Measurements from ENCODE around the gene PODN.

Gene PODN

GRCh38 chr1:53089478-53090226, 27.6 kb downstream of the PODN start:
- Histone ChIP-seq H3K27ac (no peak overlapping the region), H3K36me3 (replicated peaks) (no peaks in the 10 kb centered on the region), H3K27me3 (replicated peaks) (no peaks in the 10 kb centered on the region), H3K4me3 (ENCODE audit: low read depth, low read length) (no peak overlapping the region)
- in situ Hi-C loops (cut with HindIII; ENCODE audit: low pct_ligation_motif_present, low sequenced_read_pairs), result no loop called here
- TF ChIP-seq, protein P1, sequence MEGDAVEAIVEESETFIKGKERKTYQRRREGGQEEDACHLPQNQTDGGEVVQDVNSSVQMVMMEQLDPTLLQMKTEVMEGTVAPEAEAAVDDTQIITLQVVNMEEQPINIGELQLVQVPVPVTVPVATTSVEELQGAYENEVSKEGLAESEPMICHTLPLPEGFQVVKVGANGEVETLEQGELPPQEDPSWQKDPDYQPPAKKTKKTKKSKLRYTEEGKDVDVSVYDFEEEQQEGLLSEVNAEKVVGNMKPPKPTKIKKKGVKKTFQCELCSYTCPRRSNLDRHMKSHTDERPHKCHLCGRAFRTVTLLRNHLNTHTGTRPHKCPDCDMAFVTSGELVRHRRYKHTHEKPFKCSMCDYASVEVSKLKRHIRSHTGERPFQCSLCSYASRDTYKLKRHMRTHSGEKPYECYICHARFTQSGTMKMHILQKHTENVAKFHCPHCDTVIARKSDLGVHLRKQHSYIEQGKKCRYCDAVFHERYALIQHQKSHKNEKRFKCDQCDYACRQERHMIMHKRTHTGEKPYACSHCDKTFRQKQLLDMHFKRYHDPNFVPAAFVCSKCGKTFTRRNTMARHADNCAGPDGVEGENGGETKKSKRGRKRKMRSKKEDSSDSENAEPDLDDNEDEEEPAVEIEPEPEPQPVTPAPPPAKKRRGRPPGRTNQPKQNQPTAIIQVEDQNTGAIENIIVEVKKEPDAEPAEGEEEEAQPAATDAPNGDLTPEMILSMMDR (IDR thresholded peaks at IDR 0.05; ENCODE audit: low read depth, low read length, missing control alignments), result no peak
- no peak for DNase-seq

DNA sequence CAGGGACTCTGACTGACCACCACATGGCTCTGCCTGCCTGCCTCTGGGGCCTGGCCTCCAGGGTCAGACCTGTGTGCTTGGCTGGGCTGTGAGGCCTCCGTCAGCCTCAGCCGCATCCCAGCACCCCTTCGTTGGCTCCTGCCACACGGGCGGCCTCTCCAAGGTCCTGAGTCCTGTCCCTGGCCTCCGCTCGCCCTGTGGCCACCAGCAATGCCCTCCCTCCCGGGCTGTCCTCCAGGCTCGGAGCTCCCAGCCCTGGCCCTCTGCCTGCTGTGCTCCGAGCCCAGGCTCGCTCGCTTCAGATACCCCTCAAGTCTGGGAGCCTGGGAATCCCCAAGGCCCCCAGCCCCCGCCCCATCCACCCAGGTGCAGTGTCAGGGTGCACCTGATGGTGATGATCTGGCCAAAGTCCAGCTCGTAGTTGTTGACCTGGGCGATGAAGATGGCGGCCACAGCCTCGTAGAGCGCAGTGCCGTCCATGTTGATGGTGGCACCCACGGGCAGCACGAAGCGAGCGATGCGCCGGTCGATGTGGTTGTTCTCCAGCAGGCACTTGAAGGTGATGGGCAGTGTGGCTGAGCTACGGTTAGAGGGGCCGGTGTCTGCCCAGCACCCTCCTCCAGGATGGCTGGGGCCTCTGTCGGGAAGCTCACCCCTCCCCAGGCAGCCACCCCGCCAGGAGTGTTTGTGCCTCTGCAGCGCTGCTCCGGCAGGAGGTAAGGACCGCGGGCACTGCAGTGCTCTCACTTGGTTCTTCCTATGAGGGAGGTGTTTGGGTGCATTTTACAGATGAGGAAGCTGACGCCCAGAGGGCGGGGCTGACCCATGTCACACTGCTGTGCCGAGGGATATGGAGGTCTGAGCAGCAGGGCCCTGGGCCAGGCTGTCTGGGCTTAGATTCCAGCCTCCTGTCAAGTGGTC, 28.5 kb downstream of the PODN start:
- TF ChIP-seq, protein P1 (IDR thresholded peaks at IDR 0.05; ENCODE audit: low read depth, low read length, missing control alignments), result no peak
- in situ Hi-C loops (cut with HindIII; ENCODE audit: low pct_ligation_motif_present, low sequenced_read_pairs), result no loop called here
- H3K27ac ChIP-seq, result no peak overlapping the region
- no peak overlapping the region for H3K4me3 ChIP-seq (ENCODE audit: low read depth, low read length)
- H3K27me3 ChIP-seq (replicated peaks), result no peaks in the 10 kb centered on the region
- no peaks in the 10 kb centered on the region for H3K36me3 ChIP-seq (replicated peaks)
- DNase-seq, result no peak

- TF ChIP-seq, protein P1 (IDR thresholded peaks at IDR 0.05; ENCODE audit: low read depth, low read length, missing control alignments), result no peak
- no peaks in the 10 kb centered on the region for H3K36me3 ChIP-seq (replicated peaks)
- no peak for DNase-seq
- no peak overlapping the region for H3K4me3 ChIP-seq (ENCODE audit: low read depth, low read length)
- no peak overlapping the region for H3K27ac ChIP-seq
- no peaks in the 10 kb centered on the region for H3K27me3 ChIP-seq (replicated peaks)
- in situ Hi-C loops (cut with HindIII; ENCODE audit: low pct_ligation_motif_present, low sequenced_read_pairs), result no loop called here
Measured at GRCh38 chr1:53091841-53092645, 30.0 kb downstream of the PODN start.

- no peaks in the 10 kb centered on the region for H3K27me3 ChIP-seq (replicated peaks)
- in situ Hi-C loops (cut with HindIII; ENCODE audit: low pct_ligation_motif_present, low sequenced_read_pairs), result no loop called here
- TF ChIP-seq, protein P1 (IDR thresholded peaks at IDR 0.05; ENCODE audit: low read depth, low read length, missing control alignments), result no peak
Measured at GRCh38 chr1:53092659-53093450, 30.8 kb downstream of the PODN start.

DNA sequence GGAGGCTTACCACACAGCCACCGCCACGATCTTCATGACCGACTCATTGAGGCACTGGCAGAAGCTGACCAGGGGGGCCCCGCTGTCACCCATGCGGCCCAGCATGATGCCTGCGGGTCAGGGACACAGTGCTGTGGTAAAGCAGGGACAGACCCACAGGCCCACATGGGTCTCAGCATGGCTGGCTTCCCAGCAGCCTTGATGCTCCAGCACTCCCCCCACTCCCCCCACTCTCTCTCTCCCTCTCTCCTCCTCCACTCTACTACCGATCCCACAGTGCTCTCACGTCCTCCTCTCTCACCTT, 31.4 kb downstream of the PODN start:
- Histone ChIP-seq H3K27me3 (replicated peaks) (no peaks in the 10 kb centered on the region), H3K27ac (no peak overlapping the region), H3K36me3 (replicated peaks) (no peaks in the 10 kb centered on the region), H3K4me3 (ENCODE audit: low read depth, low read length) (no peak overlapping the region)
- TF ChIP-seq, protein P1 (IDR thresholded peaks at IDR 0.05; ENCODE audit: low read depth, low read length, missing control alignments), result no peak
- no peak for DNase-seq
- in situ Hi-C loops (cut with HindIII; ENCODE audit: low pct_ligation_motif_present, low sequenced_read_pairs), result no loop called here

More at GRCh38 chr1:53092659-53093450, 30.8 kb downstream of the PODN start:
- Histone ChIP-seq H3K27ac (no peak overlapping the region), H3K4me3 (ENCODE audit: low read depth, low read length) (no peak overlapping the region), H3K36me3 (replicated peaks) (no peaks in the 10 kb centered on the region)
- DNase-seq, result no peak
